Tibial nerve (tissue), 4 donors: ENCODE results near the gene PNMA6A. TPM values are rescaled to one million over a fixed set of nuclear protein-coding genes. Genes with fewer than 3 reads are reported as not detected.
"Not testable (repeated sequence)": the region's sequence is repeated elsewhere in the genome, so short reads cannot be mapped to it uniquely, and the experiment has no call there.

Experiments
- DNase-seq, 2 donors: peaks; one replicate each; pipeline ENCODE4 v3.0.0-alpha.2; 2019; ENCODE audit warnings: low spot score in 2 of 2
- H3K27ac ChIP-seq, 4 donors: fragments of 200-600 bp; sonication (generic) in 3 of 4; one replicate each; pipeline ENCODE4 v1.5.1; 2017 to 2019; ENCODE audit warnings: mild to moderate bottlenecking in 1 of 4
- H3K27me3 ChIP-seq, 2 donors: fragments of 200-600 bp; sonication (generic) in 1 of 2; one replicate each; pipeline versions ENCODE4 v1.5.1 to v1.6.0; 2017 to 2019
- H3K36me3 ChIP-seq, 3 donors: fragments of 200-600 bp; sonication (generic); one replicate each; pipeline ENCODE4 v1.5.1; 2018 to 2019
- H3K4me1 ChIP-seq, 4 donors: fragments of 200-600 bp; sonication (generic) in 3 of 4; one replicate each; pipeline ENCODE4 v1.5.1; 2017 to 2019
- H3K4me3 ChIP-seq, 4 donors: fragments of 200-600 bp; sonication (generic) in 3 of 4; one replicate each; pipeline ENCODE4 v1.5.1; 2017 to 2019; ENCODE audit warnings: mild to moderate bottlenecking in 1 of 4, moderate library complexity in 1 of 4
- H3K9me3 ChIP-seq, 4 donors: fragments of 200-600 bp; sonication (generic) in 3 of 4; one replicate each; pipeline ENCODE4 v1.5.1; 2017 to 2019
- EP300 ChIP-seq, 2 donors: sonication (generic); formaldehyde crosslinking; IDR thresholded peaks; one replicate each; pipeline ENCODE4 v1.6.1; 2017; ENCODE audit warnings: antibody characterized with exemption in 2 of 2, mild to moderate bottlenecking in 1 of 2
- POLR2A ChIP-seq, 2 donors: fragments of 450-650 bp; IDR thresholded peaks; one replicate each; pipeline ENCODE4 v1.6.1; 2017; ENCODE audit warnings: antibody characterized with exemption in 2 of 2, mild to moderate bottlenecking in 2 of 2, moderate library complexity in 2 of 2
- WGBS, 2 donors: methylation state at CpG; one replicate each; pipeline ENCODE4 v1.1.5; 2018; 5-methylcytosine and 5-hydroxymethylcytosine counted together
- total RNA-seq, 4 donors: library from RNA; depleted of rRNA; stranded (reverse); fragments of >200 nt; gene quantifications; one replicate each; pipeline ENCODE4 v1.1.0, GENCODE V29; 2016
- TF ChIP-seq, protein P1 (sequence below), 5 experiments: fragments of 200-600 bp in 3 of 5; fragments of 450-650 bp in 2 of 5; sonication (generic) in 3 of 5; IDR thresholded peaks; one replicate each; pipeline ENCODE4 v1.5.1; 2016 to 2019; ENCODE audit warnings: antibody characterized with exemption in 5 of 5, mild to moderate bottlenecking in 3 of 5, moderate library complexity in 2 of 5

PNMA6A gene
- total RNA-seq = 1 to 10 TPM; 1.8 to 3.6 (median 2.2) TPM

GRCh38 chrX:153071909-153072583 is at the start of gene PNMA6A:
Gene PNMA6A (plus strand): TSS chrX:153072454. CDS start chrX:153073063, 609 bp downstream.
- DNase-seq, H3K4me3 ChIP-seq, H3K4me1 ChIP-seq, H3K27me3 ChIP-seq, H3K27ac ChIP-seq, H3K36me3 ChIP-seq, H3K9me3 ChIP-seq: not testable (repeated sequence)
- no CpG with 5 or more reads among the region's 76 CpGs for WGBS, 2 donors

DNA sequence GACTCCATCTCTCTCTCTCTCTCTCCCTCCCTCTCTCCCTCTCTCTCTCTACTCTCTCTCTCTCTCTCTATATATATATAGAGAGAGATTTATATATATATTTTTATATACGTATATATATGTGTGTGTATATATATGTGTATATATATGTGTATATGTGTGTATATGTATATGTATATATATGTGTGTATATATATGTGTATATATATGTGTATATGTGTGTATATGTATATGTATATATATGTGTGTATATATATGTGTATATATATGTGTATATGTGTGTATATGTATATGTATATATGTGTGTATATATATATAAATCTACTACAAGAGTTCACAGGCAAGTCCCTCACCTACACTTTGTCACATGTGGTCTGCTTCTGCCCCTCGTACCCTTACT is 45.8 kb upstream of the PNMA6A start:
- 14 to 58% methylated on average over 1 to 2 of the region's 2 CpGs for WGBS, 2 donors
- not testable (repeated sequence) for H3K4me3 ChIP-seq

GRCh38 chrX:153028487-153028886 is 43.8 kb upstream of the PNMA6A start:
- not testable (repeated sequence) for H3K4me3 ChIP-seq, H3K4me1 ChIP-seq, H3K36me3 ChIP-seq, H3K27ac ChIP-seq, DNase-seq, H3K9me3 ChIP-seq, H3K27me3 ChIP-seq
- 70 to 100% methylated on average over 1 to 3 of the region's 11 CpGs for WGBS, 2 donors

More for the DNA sequence above, 45.8 kb upstream of the PNMA6A start:
- not testable (repeated sequence) for H3K27ac ChIP-seq, DNase-seq, H3K27me3 ChIP-seq, H3K36me3 ChIP-seq, H3K9me3 ChIP-seq, H3K4me1 ChIP-seq

GRCh38 chrX:153029162-153029561 is 43.1 kb upstream of the PNMA6A start:
- Histone ChIP-seq H3K4me1 (peaks cover 0 to 6% (median 0%) of the 10 kb centered on the region in 4 donors), H3K36me3 (no peaks in the 10 kb centered on the region), H3K9me3 (no peaks in the 10 kb centered on the region), H3K4me3 (no peak overlapping the region), H3K27ac (no peak overlapping the region), H3K27me3 (no peaks in the 10 kb centered on the region)
- 47 to 57% methylated on average over 2 of the region's 2 CpGs for WGBS, 2 donors
- TF ChIP-seq EP300 (IDR thresholded peaks at IDR 0.05) = no peak
- no peak for TF ChIP-seq POLR2A (IDR thresholded peaks at IDR 0.05)
- TF ChIP-seq, protein P1, sequence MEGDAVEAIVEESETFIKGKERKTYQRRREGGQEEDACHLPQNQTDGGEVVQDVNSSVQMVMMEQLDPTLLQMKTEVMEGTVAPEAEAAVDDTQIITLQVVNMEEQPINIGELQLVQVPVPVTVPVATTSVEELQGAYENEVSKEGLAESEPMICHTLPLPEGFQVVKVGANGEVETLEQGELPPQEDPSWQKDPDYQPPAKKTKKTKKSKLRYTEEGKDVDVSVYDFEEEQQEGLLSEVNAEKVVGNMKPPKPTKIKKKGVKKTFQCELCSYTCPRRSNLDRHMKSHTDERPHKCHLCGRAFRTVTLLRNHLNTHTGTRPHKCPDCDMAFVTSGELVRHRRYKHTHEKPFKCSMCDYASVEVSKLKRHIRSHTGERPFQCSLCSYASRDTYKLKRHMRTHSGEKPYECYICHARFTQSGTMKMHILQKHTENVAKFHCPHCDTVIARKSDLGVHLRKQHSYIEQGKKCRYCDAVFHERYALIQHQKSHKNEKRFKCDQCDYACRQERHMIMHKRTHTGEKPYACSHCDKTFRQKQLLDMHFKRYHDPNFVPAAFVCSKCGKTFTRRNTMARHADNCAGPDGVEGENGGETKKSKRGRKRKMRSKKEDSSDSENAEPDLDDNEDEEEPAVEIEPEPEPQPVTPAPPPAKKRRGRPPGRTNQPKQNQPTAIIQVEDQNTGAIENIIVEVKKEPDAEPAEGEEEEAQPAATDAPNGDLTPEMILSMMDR (IDR thresholded peaks at IDR 0.05) = no peak
- no peak for DNase-seq

DNA sequence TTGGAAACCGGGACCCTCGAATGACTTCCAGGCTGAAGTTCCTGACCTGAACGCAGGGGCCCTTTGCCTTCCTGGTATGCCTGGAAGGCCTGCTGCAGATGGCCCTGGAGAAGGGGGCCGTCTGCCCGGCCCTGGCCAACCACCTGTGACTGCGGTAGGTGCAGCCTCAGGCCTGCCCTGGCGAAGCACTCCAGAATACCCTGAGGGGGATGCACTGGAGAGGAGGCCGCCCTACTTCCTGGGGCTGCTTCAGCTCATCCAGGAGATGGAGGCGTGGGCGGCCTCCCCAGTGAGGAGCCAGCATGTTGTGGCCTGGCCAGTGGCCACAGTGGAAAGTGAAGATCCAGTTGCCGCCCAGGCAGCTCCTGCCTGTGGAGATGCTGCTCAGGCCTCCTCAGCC is 42.4 kb upstream of the PNMA6A start:
- DNase-seq = no peak
- no peaks in the 10 kb centered on the region for H3K27me3 ChIP-seq
- peaks cover 0 to 6% (median 0%) of the 10 kb centered on the region in 4 donors for H3K4me1 ChIP-seq
- H3K9me3 ChIP-seq = no peaks in the 10 kb centered on the region
- H3K27ac ChIP-seq = no peak overlapping the region
- no peak overlapping the region for H3K4me3 ChIP-seq
- H3K36me3 ChIP-seq = no peaks in the 10 kb centered on the region
- TF ChIP-seq EP300 (IDR thresholded peaks at IDR 0.05) = no peak
- TF ChIP-seq, protein P1 (IDR thresholded peaks at IDR 0.05) = no peak
- WGBS, 2 donors = 87% methylated on average over 11 of the region's 11 CpGs; no CpG with 5 or more reads in 1 of the 2 donors

- H3K4me3 ChIP-seq = no peak overlapping the region
- H3K36me3 ChIP-seq = no peaks in the 10 kb centered on the region
- DNase-seq = no peak
- peaks cover 0 to 6% (median 0%) of the 10 kb centered on the region in 4 donors for H3K4me1 ChIP-seq
- no peaks in the 10 kb centered on the region for H3K27me3 ChIP-seq
- TF ChIP-seq POLR2A (IDR thresholded peaks at IDR 0.05) (no peak), EP300 (IDR thresholded peaks at IDR 0.05) (no peak)
- TF ChIP-seq, protein P1 (IDR thresholded peaks at IDR 0.05) = no peak
- H3K27ac ChIP-seq = no peak overlapping the region
- H3K9me3 ChIP-seq = no peaks in the 10 kb centered on the region
- 81% methylated on average over 12 of the region's 12 CpGs; no CpG with 5 or more reads in 1 of the 2 donors for WGBS, 2 donors
These were observed 41.5 kb upstream of the PNMA6A start for GRCh38 chrX:153030801-153031200.
